DMS79 treated with DMSO at 0.1 percent for 48 hours (cell line): ENCODE measurements around the gene MOV10.
"Not testable (repeated sequence)": the region's sequence is repeated elsewhere in the genome, so short reads cannot be mapped to it uniquely, and the experiment has no call there.

Experiments used
- DNase-seq: peaks from one replicate; lab custom pipeline; 2025; lab: John Stamatoyannopoulos, UW

The MOV10 gene

GRCh38 chr1:112714313-112715263, 40.1 kb downstream of the MOV10 start:
- DNase-seq = no peak

GRCh38 chr1:112715264-112716053, 41.0 kb downstream of the MOV10 start, which contains the start of gene PPM1J:
Gene PPM1J (minus strand): TSS chr1:112715332. CDS start chr1:112715301, 31 bp downstream.
- peak; percentile 60 for DNase-seq

GRCh38 chr1:112716133-112716720, 41.8 kb downstream of the MOV10 start:
- DNase-seq = peak; percentile 78

GRCh38 chr1:112717263-112717873, 42.9 kb downstream of the MOV10 start:
- no peak for DNase-seq

- peak; percentile 42 for DNase-seq
These were observed 44.4 kb downstream of the MOV10 start for GRCh38 chr1:112718691-112719418.

- no peak for DNase-seq
These were observed 45.2 kb downstream of the MOV10 start for GRCh38 chr1:112719706-112720105.

- DNase-seq = no peak
These were observed 46.3 kb downstream of the MOV10 start for GRCh38 chr1:112720800-112721199.

- not testable (repeated sequence) for DNase-seq
These were observed 46.8 kb downstream of the MOV10 start for GRCh38 chr1:112721294-112721693.

- peak; percentile 12 for DNase-seq
These were observed 47.6 kb downstream of the MOV10 start for GRCh38 chr1:112721966-112722524.

- peak; percentile 22 for DNase-seq
These were observed 48.4 kb downstream of the MOV10 start for GRCh38 chr1:112722601-112723510.

GRCh38 chr1:112723511-112723839, 49.0 kb downstream of the MOV10 start:
- DNase-seq = no peak

- not testable (repeated sequence) for DNase-seq
These were observed 49.8 kb downstream of the MOV10 start for GRCh38 chr1:112724240-112724639.

GRCh38 chr1:112727716-112728115, 53.3 kb downstream of the MOV10 start:
- no peak for DNase-seq

GRCh38 chr1:112728306-112728971, 54.0 kb downstream of the MOV10 start:
- not testable (repeated sequence) for DNase-seq

GRCh38 chr1:112729011-112729410, 54.6 kb downstream of the MOV10 start:
- not testable (repeated sequence) for DNase-seq

- DNase-seq = no peak
These were observed 55.5 kb downstream of the MOV10 start for GRCh38 chr1:112729909-112730308.

- no peak for DNase-seq
These were observed 57.0 kb downstream of the MOV10 start for GRCh38 chr1:112731451-112731850.

GRCh38 chr1:112735752-112736151, 61.3 kb downstream of the MOV10 start:
- no peak for DNase-seq

GRCh38 chr1:112737573-112737972, 63.1 kb downstream of the MOV10 start:
- DNase-seq = no peak
